ENCODE results near the gene SSU72.

- TF ChIP-seq RAD21 (conservative IDR thresholded peaks at IDR 0.05): no peak
- TF ChIP-seq CTCF (IDR thresholded peaks at IDR 0.05; ENCODE audit: poor library complexity, severe bottlenecking): peak; percentile 54
- no peak for TF ChIP-seq MXI1 (conservative IDR thresholded peaks at IDR 0.05; ENCODE audit: poor library complexity, severe bottlenecking)
- TF ChIP-seq EZH2 (IDR thresholded peaks at IDR 0.05; ENCODE audit: borderline replicate concordance, insufficient read depth, low read length, poor library complexity, severe bottlenecking): no peak
- no peak for TF ChIP-seq EP300 (conservative IDR thresholded peaks at IDR 0.05; ENCODE audit: poor library complexity, severe bottlenecking)
- no peak for TF ChIP-seq POLR2AphosphoS5 (IDR thresholded peaks at IDR 0.05)
- no peak for TF ChIP-seq SMC3 (conservative IDR thresholded peaks at IDR 0.05; ENCODE audit: poor library complexity)
These were observed 23.9 kb downstream of the SSU72 start for GRCh38 chr1:1550591-1551432.

Measured in neural cell (in vitro differentiated cells).